Tibial nerve (tissue), 4 donors: ENCODE data around the gene PSMA3.

Experiments used
- EP300 ChIP-seq, 2 donors: sonication (generic); formaldehyde crosslinking; IDR thresholded peaks; one replicate each; pipeline ENCODE4 v1.6.1; 2017; ENCODE audit warnings: antibody characterized with exemption in 2 of 2, mild to moderate bottlenecking in 1 of 2
- TF ChIP-seq, protein P1 (sequence below), 5 experiments: fragments of 200-600 bp in 3 of 5; fragments of 450-650 bp in 2 of 5; sonication (generic) in 3 of 5; IDR thresholded peaks; one replicate each; pipeline ENCODE4 v1.5.1; 2016 to 2019; ENCODE audit warnings: antibody characterized with exemption in 5 of 5, mild to moderate bottlenecking in 3 of 5, moderate library complexity in 2 of 5

DNA sequence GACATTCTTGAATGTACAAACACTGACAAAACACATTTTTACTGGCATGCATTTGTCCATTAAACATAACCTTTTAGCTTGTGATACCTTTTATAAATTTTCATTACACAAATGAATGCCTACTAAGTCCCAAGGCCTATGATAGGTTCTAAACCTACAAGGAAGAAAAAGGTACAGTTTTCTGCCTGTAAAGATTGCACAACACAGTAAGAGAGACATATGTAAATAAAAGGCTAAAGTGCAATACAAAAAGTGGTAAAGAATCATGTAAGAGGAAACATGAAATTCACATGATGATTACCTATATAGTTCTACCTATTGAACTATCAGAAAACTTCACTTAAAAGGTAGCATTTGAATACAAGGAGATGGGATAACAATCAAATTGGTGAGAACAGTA is 39.1 kb downstream of the PSMA3 start:
- TF ChIP-seq, protein P1, sequence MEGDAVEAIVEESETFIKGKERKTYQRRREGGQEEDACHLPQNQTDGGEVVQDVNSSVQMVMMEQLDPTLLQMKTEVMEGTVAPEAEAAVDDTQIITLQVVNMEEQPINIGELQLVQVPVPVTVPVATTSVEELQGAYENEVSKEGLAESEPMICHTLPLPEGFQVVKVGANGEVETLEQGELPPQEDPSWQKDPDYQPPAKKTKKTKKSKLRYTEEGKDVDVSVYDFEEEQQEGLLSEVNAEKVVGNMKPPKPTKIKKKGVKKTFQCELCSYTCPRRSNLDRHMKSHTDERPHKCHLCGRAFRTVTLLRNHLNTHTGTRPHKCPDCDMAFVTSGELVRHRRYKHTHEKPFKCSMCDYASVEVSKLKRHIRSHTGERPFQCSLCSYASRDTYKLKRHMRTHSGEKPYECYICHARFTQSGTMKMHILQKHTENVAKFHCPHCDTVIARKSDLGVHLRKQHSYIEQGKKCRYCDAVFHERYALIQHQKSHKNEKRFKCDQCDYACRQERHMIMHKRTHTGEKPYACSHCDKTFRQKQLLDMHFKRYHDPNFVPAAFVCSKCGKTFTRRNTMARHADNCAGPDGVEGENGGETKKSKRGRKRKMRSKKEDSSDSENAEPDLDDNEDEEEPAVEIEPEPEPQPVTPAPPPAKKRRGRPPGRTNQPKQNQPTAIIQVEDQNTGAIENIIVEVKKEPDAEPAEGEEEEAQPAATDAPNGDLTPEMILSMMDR (IDR thresholded peaks at IDR 0.05), result no peak
- TF ChIP-seq EP300 (IDR thresholded peaks at IDR 0.05), result no peak
